Measurements from ENCODE around the gene CD247.

The CD247 gene

DNA sequence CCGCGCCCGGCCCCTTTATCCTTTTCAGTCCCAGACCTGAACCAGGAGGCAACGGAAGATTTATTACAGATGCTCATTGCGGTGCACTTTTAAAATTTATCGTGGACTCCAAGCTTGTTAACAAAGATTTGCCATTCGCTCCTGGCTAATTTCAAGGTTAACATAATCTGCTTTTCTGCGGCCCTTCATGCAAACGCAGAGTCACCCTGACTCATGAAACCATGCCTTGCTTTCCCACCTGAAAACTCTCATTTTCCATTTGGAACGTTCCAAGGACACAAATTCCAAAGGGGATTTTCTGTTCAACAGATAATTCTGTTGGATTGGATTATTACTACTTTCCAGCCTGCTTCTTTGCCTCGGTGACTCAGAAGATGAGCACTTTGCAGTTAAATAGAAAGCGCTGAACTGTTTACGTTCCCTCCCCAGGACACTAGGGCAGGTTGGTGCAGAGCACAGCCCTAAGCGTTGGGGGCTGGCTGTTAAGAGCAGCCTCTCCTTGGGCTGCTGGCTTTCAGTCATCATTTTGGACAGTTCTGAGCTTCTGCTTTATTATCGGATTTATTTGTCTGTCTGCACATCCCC lies 51.1 kb downstream of the CD247 start:
- in situ Hi-C loops (cut with MboI; ENCODE audit: low sequenced_read_pairs), result no loop called here

DNA sequence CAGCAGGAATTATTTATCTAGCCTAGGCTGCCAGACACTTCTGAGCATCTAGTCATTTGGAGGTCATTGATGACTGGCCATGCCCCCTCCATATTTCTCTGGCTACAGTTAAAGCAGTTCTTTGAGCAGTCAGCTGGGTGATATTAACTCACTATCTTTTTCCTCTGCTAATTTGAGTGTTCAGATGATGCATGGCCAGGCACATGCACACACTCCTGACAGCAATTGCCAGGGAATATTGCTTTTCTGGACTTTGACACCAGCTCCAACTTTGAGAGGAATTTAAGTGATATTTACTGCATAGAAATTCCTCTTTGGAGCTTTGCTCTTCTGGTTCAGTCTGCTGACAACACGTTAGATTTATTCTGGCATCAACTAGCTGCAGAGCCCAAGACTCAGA lies 52.6 kb downstream of the CD247 start:
- in situ Hi-C loops (cut with MboI; ENCODE audit: low sequenced_read_pairs), result no loop called here

DNA sequence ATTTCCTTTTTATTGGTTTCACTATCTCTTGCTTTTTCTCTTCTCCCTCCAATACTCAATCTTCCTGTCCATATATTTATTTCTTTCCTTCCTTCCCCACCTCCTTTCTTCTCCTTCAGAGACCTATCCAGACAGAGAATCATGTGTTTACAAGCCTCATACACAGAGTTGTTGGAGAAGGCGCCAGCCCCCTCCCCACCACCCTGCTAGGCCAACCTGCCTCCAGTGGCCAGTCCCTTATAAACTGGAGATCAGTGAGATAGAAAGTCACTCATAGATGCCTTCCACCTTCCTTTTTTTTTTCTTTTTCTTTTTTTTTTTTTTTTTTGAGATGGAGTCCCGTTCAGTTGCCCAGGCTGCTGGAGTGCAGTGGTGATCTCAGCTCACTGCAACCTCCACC lies 53.3 kb downstream of the CD247 start:
- in situ Hi-C loops (cut with MboI; ENCODE audit: low sequenced_read_pairs), result no loop called here

DNA sequence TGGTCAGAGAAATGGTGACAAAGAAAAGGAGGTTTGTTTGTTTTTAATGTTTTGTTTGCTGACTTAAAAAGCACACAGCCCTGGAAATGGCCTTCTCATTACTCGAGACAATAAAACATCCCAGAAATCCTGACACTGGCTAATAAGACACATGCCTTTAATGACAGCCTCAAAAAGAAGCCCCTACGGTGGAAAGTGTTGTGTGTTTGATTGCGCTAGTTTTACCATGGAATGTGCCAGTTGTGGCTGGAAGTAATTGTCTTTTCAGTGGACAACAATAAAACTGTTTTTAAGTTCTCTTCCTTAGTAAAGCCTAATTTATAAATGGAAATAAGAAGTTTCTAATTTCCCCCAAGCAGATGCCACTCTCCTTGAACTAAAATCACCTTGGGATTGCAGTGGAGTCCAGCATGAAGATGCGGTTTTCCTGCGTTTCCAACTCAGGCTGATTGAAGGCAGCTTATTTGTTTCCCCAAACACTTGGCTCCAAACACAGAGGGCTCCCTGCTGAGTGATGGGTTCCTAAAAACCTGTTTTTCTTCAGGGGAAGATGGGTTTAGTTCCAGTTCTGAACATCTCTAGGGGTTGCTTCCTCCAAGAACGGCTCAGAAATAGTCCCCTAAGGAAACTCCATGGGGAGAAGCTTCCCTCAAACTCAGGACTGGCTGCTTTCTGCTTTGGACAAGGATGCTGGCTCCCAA lies 54.3 kb downstream of the CD247 start:
- in situ Hi-C loops (cut with MboI; ENCODE audit: low sequenced_read_pairs), result no loop called here

DNA sequence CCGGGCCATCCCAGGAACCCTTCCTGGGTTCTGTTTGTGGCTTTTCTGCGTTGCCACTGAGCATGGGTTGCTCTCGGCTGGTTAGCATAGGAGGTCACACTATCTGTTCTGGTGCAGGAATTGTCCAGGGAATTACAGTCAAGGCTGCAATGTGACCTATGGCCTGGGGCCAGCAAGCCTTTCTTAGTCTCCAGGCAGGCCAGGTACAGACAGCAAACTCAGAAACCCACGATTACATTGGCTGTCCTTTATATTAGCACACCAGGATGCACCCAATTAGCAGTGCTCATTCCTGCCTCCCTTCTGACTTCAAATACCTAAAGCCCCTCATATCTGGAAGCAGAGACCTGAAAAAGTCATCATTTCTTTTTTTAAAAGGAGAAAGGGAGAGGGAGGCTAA lies 55.2 kb downstream of the CD247 start:
- in situ Hi-C loops (cut with MboI; ENCODE audit: low sequenced_read_pairs), result no loop called here

DNA sequence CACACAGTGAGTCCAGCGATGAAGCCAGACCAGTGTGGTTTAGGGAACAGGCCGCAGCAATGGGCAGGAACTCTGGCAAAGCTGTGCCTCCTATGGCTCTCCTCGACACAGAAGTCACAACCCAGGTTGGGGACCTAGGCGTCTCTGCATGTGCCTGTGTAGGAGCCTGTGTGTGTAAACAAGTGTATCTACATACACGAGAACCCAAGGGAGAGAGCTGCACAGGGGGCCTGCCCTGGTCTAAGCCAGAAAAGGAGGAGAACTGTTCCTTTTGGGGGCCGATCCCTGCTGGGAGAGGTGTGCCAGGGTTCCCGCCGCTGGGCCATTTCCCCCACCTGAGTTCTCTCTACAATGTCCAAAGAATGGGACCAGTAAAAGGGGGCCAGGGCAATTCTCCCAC lies 56.0 kb downstream of the CD247 start:
- in situ Hi-C loops (cut with MboI; ENCODE audit: low sequenced_read_pairs), result no loop called here

DNA sequence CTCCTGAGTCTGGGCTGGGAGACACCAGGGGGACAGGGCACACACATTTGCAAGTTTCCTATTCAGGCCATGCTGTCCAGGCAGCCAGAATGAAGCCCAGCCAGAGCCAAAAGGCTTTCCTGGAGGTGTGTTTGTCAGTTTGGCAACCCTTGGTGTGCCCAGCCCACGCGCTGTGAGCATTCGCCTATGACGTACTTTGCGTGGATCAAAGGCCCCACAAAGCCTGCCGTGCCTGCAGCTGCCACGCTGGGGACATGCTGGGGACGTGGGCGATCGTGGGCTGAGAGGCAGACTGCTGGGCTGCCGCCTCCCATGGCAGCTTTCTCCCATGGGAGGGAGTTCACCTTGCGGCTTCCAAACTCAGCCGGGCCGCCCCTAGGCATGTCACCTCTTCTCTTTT lies 57.5 kb downstream of the CD247 start:
- in situ Hi-C loops (cut with MboI; ENCODE audit: low sequenced_read_pairs), result no loop called here

DNA sequence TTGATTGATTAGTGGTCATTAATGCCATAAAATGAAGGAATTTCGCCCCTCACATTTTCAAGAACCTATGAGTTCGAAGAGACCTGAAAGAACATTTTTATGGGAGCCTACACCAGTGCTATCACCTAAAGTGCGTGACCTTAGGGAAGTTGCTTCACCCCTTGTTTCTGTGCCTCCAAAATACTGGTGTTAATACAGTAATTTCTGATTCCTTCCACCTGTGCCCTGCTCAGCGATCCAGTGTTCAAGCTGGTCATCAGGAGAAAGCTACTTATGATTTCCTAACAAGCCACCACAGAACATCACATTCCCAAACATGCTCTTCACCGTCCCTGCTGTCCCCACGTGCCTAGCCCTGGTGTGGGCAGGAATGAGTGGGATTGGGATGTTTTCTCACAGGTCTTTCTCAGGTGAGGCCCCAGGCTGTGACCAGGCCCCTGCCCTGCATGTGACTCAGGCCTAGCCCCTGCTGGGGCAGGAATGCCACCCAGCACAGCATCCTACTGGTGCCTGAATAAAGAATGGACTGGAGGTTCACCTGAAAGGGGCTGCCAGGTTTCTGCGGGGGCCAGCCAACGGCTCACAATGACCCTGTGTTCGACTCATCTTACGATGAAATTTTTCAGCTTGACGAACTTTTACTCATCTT lies 60.3 kb downstream of the CD247 start:
- in situ Hi-C loops (cut with MboI; ENCODE audit: low sequenced_read_pairs), result no loop called here

DNA sequence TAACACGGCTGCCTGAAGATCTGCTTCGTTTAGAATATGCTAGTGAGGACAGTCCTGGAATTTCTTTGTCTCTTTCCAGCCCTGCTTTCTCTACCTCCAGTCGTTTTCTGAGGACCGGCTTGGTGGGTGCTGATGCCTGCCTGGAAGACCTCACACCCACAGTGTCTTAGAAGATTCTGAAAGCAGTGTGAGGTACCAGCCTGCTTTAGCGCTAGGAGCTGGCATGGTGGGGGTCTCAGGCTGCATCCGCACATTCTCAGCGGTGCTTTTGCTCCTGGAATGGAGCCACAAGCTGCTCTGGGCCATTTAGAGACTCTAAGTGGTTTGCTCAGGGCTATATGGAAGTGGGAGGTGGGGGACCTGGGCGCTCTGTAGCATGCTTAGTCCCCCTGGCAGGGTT lies 61.4 kb downstream of the CD247 start:
- in situ Hi-C loops (cut with MboI; ENCODE audit: low sequenced_read_pairs), result no loop called here

DNA sequence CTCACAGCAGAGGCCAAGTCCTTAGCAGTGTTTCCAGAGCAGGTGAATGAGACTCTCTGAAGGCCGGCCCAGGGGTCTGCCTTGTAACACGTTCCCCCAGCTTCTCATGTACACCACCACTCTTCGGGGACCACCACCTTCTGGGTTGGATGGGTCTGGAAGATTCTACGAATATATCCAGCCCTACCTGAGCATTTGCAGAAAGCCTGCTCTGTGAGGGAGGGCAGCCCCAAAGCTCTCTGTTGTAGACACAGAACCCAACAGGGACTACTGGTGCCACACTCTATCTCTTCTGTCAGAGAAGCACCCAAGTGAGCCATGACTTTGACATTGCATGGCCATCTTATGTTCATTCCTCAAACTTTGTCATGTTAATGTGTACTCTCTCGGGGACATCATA lies 61.8 kb downstream of the CD247 start:
- in situ Hi-C loops (cut with MboI; ENCODE audit: low sequenced_read_pairs), result no loop called here

DNA sequence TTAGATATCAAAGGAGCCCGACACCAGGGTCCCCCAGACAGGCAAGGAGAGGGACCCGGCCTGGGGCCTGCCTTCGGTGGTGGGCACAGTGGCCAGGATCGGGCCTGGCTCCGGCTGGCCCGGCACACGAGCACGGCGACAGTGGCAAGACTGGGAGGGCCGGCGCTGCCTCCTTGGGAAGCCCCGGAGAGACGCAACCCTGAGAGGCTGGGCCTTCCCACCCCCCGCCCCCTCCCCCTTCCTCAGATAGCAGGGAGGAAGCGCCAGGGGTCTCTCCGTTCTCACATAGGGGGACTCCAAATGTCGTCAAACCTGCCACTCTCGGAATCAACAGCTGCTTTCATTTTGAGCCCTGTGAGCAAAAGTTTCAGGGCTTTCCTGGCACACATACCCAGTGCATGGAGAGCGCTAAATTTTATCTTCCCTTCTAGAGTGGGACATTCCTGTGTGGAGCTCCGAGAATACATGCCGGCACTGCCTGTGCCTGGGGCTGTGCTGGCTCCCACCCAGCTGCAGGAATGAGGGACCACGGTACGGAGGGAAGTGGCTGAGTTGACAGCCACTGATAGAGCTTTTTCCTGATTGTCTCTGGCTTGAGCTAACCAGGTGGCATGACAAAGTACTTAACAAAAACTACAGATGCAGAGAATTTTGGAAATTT lies 62.4 kb downstream of the CD247 start:
- in situ Hi-C loops (cut with MboI; ENCODE audit: low sequenced_read_pairs), result no loop called here

DNA sequence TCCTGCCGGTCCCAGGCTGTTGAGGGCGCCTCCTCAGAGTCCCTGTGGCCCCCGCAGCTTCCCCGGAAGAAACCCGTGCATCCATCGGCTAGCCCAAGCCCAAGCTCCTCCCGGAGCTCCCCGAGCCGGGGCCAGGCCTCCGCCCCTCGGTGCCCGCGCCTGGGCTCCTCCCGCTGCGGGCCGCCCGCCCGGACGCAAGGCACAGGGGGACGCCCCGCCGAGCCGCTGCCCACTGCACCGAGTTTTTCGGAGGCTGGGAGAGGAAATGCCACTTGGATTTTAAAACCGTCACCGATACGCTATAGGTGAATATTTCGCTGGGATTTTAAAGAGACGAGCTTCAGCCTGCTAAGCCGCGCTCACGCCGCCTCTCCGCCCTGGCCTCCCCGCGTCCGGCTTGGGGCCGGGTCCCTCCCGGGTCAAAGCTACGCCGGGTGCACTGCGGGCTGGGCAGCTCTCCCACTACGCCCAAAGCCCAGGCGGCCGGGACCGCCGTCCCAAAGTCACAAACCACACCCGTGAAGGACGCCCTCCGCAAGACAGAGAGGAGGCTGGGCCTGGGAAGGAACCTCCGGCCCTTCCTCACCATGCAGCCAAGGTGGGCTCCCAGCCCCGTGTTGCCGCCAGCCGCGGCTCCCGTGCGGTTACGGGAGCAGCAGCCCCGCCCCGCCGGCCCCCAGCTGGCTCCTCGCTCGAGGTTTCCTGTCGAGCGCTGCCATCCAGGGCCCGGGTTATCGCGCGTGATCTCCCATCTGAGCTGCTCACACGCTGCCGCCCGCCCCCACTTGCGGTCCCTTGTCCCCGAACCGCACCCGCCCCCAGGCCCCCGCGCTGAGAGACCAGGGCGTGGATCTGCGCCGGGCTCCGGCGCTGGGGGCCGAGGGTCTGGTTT lies 63.2 kb downstream of the CD247 start:
- in situ Hi-C loops (cut with MboI; ENCODE audit: low sequenced_read_pairs), result no loop called here

DNA sequence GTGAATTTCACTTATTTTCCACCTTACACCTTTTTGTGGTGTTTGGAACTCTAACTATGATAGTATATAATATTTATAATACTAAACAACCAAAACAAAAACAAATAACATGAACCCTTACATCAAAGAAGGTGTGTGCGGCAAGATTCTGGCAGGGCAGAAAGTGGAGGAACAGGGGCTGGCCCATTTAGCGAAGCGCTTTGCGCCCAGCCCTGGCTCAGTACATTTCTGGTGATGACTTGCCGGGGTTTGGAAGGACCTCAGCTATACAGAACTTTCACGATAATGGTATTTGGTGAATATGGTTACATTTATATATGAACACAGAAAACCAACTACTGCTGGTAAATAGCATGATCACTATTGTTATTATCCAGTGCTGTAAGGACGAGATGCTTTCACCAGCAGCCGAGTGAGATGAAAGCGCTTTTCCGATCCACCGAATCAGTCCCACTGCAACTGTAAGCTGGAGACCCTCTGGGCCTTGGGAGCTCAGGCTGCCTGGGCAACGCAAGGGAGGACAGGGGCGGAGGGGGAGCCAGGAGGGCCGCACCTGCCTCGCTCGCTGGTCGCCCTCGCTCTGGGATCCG lies 63.9 kb downstream of the CD247 start:
- in situ Hi-C loops (cut with MboI; ENCODE audit: low sequenced_read_pairs), result no loop called here

DNA sequence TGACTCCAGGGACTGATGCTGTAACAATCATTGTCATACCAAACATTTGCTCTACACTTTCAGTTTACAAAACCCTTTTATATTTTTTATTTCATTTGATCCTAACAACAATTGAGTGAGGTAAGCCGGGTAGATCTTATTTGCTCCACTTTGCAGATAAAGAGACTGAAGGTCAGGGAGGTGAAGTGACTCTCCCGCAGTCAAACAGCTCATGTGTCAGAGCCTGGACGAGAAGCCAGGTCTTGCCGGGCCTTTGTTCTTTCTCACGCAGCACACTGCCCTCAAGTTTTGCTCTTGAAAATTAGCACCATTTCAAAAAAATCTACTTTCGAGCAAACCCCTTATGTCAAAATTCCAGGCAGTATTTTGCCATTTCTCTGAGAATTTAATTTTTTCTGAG lies 65.2 kb downstream of the CD247 start:
- in situ Hi-C loops (cut with MboI; ENCODE audit: low sequenced_read_pairs), result no loop called here

DNA sequence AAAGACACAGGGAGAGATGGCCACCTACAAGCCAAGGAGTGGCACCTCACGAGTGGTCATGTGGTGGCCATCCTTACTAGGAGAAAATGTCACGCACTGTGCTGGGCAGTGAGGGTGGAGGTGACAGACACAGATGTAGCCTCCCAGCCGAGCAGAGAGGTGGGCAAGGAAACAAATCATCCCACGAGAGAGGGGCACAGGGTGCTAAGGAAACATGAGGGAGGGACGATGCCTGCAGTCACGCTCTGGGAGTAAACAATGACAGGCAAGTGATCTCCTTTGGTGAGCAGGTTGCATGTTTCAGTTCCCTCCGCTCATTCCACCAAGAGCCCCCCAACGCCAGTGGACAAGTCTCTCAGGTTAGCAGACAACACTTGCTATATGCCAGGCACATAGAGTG lies 65.8 kb downstream of the CD247 start:
- in situ Hi-C loops (cut with MboI; ENCODE audit: low sequenced_read_pairs), result no loop called here

DNA sequence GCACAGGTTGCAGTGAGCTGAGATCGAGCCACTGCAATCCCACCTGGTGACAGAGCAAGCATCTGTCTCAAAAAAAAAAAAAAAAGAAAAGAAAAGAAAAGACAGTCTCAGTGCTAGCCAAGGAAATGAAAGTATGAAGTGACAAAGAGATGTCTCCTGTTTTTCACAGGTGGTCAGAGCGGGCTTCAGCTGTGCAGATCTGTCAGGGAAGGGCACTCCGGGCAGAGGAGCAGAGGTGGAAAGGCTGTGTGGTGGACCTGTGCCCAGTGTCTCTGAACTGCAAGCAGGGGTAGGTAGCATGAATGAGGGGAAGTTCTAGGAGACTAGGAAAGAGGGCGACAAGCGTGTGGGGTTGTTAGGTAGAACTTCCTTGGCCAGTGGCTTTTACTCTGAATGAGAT lies 67.5 kb downstream of the CD247 start:
- in situ Hi-C loops (cut with MboI; ENCODE audit: low sequenced_read_pairs), result no loop called here

DNA sequence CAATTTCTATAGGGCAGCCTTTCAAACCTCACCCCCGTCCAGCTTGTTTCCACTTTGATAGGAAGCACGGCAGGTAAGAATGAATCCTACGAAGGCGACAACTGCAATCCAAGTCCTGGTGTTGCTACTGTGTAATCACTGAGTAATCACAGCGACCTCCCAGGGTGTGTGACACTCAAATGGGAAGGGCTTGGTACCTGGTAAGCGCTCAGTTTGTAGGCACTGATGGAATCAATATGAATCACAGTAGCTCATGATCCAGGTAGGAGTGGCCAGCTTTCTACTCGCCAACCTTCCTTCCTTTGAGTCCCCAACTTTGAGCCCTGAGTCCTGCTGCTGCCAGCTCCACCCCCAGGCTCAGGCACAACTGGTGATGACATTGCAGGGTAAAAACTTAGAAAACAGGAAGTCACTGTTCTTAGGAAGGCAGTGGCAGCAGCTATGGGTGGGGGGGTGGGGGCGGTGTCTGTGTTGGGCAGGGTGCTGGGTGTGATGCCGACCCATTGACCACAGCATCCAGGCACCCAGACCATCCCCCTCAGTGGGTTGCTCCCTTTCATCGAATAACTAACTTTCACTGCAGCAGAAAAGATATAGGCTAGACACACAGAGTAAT lies 70.7 kb downstream of the CD247 start:
- in situ Hi-C loops (cut with MboI; ENCODE audit: low sequenced_read_pairs), result loop anchor here (10.0 kb wide), 2 partner anchors 183 to 383 kb away; no protein-coding TSS in a partner anchor

DNA sequence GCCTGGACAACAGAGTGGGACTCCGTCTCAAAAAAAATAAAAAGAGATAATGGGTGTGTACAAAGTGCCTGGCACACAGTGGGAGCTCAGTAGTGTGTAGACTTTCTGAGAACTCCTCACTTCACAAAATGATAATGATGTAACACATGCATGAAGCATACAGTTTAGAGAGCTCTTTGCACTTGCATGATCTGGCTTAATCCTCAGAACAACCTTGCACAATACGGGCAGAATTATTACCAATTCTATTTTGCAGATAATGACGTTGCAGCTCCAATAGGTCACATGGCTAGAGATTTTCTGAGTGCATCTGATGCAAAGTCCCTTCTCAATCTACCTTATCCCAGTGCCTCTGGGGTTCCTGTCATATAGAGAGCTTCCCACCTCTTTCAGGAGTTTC lies 71.4 kb downstream of the CD247 start:
- in situ Hi-C loops (cut with MboI; ENCODE audit: low sequenced_read_pairs), result loop anchor here (10.0 kb wide), 2 partner anchors 182 to 382 kb away; no protein-coding TSS in a partner anchor

DNA sequence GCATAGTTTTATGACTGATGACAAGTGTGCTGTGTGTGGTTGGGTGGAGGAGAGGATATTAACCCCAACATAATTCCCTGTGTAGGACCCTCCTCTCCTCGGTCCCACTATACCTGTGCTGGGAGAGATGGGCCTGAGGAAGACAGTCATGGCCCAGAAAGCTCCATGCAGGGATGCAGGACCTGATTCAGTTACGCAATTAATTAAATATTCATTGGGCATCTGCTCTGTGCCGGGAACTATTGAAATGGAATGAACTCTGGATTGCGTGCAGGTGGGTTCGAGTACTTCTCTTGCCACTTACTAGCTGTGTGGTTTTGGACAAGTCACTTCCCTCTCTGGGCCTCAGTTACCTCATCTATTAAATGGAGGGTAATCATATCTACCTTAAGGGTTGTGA lies 74.6 kb downstream of the CD247 start:
- in situ Hi-C loops (cut with MboI; ENCODE audit: low sequenced_read_pairs), result loop anchor here (10.0 kb wide), 2 partner anchors 179 to 379 kb away; no protein-coding TSS in a partner anchor
